Head of caudate nucleus (tissue), 42 donors: Measurements from ENCODE around the gene SH2D1B.

Source experiments
- DNase-seq, 42 donors: peaks; one replicate each; pipeline versions ENCODE4 v3.0.0 to v3.0.0-alpha.2; 2020 to 2021; ENCODE audit warnings: mixed read lengths in 7 of 42
- intact Hi-C: fragments of 100-400 bp; cut with DNase I; formaldehyde crosslinking; loops from one replicate; pipeline ENCODE4 v1.15.0; 2022

The SH2D1B gene

DNA sequence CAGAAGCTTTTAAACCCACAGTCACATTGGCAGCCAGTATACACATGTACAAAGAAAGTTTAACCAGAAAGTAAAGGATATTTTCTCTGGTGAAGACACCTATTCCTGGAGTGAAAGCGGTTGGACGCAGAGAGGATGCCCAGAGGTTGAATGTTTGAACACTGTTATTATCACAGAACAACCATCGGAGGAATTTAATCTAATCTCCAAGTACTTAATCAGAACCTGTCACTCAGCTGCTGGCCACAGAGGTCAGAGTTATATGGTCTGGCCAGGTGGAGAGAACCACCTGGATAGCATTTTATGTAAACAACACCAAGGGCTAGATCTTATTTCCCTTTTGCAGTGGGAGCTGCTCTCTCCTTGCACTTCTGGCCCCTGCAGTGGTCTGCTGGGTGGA is 64.7 kb downstream of the SH2D1B start:
- no peak for DNase-seq
- intact Hi-C loops = no loop called here
